ENCODE results near the gene MROH9. TPM values are rescaled to one million over a fixed set of nuclear protein-coding genes. Genes with fewer than 3 reads are reported as not detected.

The MROH9 gene
- total RNA-seq, 1 experiment from 2014 or later = not detected

DNA sequence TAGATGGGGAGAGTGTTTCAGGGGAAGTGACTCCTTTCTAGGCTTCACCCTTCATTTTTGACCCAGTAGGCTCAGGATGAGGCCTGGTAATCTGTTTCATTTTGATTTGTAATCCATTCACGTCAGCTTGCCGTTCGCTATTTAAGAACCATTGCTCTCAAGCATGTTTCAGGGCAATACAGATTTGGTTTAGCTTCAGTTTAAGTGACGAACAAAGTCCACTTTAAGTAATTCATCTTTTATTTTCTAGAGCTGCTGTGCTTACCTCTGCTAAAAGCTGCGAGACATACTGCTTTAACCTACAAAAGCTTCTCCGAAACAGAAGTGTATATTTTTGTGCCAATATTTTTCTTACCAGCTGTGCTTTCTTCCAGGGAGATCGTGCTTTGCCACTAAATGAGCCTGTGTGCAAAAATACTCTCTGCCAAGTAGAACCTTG, 146.4 kb downstream of the MROH9 start:
- no peak for DNase-seq (ENCODE audit: low read depth)

DNA sequence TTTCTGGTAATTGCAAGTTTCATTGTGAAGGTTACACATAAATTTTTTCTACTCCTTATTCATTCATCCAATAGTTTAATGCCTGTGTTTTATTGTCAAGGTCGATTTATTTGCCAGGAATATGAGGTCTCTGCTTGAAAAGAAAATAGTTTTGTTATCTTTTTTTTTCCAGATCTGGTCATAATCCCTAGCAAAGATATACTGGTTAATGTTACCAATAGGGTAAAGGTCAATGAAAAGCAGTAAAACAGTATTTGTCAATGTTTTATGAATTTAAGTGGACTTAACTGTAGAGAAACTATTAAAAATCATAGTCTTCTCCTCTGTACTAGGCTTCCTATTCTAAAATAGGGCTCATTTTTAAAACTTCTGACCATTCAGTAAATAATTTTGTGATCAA, 147.3 kb downstream of the MROH9 start:
- DNase-seq (ENCODE audit: low read depth) = no peak

DNA sequence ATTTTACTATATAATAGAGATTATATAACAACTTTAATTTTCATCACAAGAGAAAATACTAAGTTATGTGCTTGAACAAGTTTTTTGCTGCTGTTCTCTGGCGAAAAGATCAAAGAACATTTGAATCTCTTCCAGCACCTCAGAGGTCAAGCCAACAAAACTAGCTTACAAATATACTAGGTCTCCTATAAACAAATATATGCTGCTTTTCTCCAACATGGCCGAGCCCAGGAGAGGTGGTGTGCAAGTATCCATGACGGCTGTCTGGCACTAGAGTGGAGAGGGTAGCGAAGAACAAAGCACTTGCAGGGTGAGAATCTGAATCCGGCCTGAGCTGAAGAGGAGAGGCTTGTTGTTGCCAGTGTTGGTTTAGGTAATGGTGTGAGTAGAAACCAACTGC, 147.9 kb downstream of the MROH9 start:
- DNase-seq (ENCODE audit: low read depth) = no peak

DNA sequence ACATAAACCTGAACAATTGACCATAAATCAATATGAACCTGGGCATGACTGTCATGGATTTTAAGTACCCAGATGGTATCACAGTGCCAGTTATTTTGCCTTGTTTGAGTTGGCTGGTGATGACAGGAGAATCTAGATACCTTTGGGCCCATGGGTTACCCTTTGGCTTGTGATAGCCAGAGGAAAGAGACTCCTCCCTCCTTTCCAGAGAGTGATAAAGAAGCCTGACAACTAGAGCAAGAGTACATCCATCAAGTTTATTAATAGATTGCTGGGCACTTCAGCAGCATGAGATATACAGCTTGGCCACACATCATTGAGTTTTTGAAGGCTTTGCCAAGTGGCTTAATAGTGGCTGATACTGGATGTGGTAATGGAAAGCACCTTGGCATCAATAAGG, 148.8 kb downstream of the MROH9 start:
- DNase-seq (ENCODE audit: low read depth) = no peak

DNA sequence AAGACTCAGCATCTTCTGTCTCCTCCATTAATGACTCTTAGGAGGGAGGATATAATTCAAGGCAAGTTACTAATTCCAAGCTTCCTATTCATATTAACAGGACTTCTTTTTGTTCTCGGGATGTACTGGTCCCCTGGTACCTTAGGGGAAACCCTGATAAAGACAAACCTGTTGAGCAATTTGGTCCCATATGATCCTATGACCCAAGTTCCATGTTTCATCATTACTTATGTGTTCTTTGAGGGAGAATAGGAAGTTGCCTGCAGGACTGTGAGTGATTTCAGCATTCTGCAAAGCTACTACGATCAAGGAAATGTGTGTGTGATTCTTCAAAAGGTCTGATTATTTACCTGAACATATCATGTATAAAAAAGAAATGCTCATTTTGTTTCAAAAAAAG, 149.5 kb downstream of the MROH9 start:
- no peak for DNase-seq (ENCODE audit: low read depth)

DNA sequence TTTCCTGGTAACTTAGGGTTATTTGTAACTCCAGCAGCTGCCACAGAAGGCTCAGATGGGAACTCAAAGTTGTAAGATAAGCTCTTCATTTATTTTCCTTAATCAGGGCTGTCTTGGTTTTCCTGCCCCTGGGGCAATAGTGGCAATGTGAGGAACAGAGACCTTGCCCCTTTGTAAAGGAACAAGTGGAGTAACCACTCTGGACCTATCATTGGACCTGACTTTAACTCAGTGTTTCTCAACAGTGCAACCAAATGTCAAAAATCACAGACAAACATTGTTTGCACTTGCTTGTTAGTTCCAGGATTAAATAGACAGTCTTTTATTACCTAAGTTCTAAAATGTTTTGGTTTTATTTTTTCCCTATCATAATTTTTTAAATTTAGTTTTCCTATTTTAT, 152.6 kb downstream of the MROH9 start:
- no peak for DNase-seq (ENCODE audit: low read depth)

DNA sequence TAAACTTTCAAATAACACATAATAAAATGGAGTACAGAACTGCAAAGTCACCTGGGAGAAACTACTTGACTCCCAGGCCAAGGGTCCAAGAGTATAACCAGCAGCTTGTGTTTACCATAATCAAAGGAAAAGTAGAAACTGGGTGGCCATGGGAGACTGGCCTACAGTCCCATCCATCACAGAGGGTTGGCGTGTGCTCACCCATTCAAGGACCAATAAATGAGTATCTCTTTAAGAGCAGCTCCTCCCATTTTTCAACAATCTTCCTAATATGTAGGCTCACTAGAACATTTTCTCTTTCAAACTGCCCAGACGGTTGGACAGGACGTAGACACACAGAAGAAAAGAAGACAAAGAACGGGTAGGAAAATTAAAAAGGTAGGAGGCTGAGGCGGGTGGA, 155.3 kb downstream of the MROH9 start, which contains the start of gene FMO3:
Gene FMO3 (plus strand): TSS at position 302 of the 400 bp plus-strand sequence. CDS start 1,754 bp downstream, outside the sequence.
- no peak for DNase-seq (ENCODE audit: low read depth)

DNA sequence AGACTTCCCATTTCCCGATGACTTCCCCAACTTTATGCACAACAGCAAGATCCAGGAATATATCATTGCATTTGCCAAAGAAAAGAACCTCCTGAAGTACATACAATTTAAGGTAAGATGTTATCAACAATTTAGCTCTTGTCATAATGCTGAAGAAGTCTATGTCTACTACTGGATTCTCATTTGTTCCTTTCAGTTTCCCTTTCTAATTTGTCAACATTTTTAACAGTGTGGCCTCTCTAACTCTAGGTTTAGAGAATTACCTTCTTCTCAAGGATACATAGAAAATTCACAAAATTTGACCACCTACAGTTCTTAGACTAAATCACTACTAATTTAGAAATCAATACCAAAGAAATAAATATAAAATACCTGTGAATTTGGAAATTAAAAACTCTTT, 168.5 kb downstream of the MROH9 start:
- no peak for DNase-seq (ENCODE audit: low read depth)

DNA sequence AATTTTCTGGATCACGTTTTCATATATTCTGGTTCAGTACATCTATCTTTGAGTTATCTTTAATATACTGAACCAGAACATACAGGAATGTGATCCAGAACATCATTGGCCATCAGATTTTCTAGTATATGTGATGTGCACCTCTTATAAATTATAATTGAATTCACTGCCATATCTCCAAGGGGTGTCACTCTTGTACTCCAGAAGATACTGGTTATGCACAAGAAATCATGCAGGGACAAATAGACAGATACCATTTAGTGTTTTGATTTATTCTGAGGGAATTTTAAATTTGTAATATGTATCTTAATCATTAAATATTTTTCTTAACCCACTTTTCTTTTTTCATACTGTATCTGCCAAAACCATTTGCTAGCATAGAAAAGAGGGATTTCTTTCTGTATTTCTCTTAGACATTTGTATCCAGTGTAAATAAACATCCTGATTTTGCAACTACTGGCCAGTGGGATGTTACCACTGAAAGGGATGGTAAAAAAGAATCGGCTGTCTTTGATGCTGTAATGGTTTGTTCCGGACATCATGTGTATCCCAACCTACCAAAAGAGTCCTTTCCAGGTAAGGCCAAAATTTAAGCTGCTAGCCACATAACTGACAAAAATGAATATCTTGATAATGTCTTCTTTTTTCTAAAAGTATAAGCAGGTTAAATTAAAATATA, 172.1 kb downstream of the MROH9 start:
- DNase-seq (ENCODE audit: low read depth) = no peak

DNA sequence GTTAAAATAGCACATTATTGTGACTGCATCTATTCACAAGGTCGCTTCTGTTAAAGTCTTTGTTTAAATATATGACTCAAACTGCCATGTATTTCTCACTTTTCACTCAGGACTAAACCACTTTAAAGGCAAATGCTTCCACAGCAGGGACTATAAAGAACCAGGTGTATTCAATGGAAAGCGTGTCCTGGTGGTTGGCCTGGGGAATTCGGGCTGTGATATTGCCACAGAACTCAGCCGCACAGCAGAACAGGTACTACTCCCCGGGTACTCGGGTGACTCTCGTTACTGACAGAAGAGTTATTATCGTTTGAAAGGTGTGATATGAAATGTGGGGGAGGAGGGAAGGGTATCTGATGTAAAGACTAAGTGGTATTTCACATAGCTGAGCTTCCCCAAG, 172.6 kb downstream of the MROH9 start:
- DNase-seq (ENCODE audit: low read depth) = no peak

DNA sequence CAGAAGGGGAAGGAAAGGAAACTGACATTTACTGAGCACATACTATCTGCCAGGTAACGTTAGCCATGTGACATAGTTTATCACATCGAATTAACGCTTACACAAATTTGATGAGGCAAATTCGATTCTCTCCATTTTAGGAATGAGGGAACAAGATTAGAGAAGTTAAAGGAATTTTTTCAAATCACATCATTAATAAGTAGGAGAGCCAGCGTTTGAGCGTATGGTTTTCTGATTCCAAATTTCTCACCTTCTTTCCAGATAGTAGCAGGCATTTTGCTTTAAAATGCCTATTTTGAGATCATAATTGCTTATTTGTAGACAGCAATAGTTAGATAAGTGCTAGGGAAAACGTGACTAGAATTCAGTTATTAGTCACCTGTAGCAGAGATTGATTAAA, 174.6 kb downstream of the MROH9 start:
- DNase-seq (ENCODE audit: low read depth) = no peak

DNA sequence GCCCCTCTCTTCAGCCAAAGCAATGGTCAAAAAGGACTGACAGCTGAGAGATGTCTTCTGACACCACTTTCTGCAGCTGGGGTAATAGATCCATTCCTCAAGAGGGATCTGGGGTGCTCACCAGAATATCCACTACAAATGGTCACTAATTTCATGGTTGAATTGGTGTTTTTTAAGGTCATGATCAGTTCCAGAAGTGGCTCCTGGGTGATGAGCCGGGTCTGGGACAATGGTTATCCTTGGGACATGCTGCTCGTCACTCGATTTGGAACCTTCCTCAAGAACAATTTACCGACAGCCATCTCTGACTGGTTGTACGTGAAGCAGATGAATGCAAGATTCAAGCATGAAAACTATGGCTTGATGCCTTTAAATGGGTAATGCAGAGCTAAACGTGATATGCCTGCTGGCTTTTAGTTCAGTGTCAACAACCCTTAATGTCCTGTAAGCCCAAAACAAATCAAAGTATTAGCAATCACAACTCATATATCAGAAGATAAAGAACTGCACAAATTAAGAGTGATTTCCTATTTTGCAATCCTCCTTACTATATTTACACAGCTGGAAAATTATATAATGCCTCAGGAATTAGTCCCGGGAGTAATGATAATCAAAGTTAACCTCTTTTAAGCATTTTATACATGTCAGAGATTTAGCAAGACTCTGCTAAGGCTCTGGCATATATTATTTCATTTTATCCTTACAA, 175.4 kb downstream of the MROH9 start:
- DNase-seq (ENCODE audit: low read depth) = no peak

DNA sequence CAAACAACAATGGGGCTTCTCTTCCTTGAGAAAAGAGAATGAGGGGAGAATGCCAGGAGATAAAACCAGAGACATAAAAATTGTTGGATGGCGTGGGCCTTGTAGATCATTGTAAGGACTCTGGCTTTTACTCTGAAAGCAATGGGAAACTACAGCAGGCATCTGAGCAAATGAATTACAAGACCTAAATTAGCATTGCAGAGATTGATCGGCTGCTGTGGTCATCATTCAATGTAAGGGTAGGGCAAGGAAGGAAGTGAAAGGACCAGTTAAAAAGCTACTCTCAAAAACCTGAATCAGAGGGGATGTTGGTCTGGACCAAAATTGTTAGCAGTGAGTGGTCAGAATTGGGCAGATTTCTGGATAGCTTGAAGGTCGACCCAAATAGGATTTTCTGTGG, 176.8 kb downstream of the MROH9 start:
- no peak for DNase-seq (ENCODE audit: low read depth)

DNA sequence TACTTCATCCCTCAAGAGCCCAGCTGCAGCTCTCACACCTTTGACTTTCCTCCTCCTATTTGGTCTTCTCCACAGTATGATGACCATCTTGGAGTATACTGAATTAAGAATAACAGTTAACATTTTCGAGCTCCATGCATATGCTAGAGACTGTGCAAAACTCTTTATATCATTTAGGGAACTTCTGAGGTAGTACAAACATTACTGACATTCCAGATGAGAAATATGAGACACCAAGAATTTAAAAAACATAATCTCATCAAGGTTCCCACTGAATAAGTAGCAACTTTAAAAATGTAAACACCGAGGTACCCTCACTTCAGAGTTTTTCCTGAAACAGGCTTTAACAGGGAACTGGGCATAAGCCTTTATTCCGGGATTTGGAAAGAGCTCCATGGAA, 178.0 kb downstream of the MROH9 start:
- DNase-seq (ENCODE audit: low read depth) = no peak

Other genes with a start within 250 kb of the MROH9 start
- gene FMO3, start 155.4 kb downstream of the MROH9 start, total RNA-seq (2014; rRNA removed) = not detected in 2 replicates
- gene FMO2, start 249.8 kb downstream of the MROH9 start, total RNA-seq (2014; rRNA removed) = not detected in 2 replicates